Kidney (tissue), 14 donors: ENCODE measurements around the gene TPP1. TPM values are rescaled to one million over a fixed set of nuclear protein-coding genes. Genes with fewer than 3 reads are reported as not detected.

Experiments
- DNase-seq, 5 donors: peaks; one replicate each; pipeline ENCODE4 v3.0.0-alpha.2; 2013 to 2020
- FAIRE-seq: peaks from 2 replicates; lab custom pipeline; 2012; peaks lifted over from hg19 to GRCh38; lab: Jason Lieb, UNC
- H3K27ac ChIP-seq, 2 donors: one replicate each; pipeline ENCODE4 v1.7.0; 2013; ENCODE audit warnings: low read depth in 2 of 2, low read length in 2 of 2, inconsistent platforms in 1 of 2
- H3K27me3 ChIP-seq: one replicate; pipeline ENCODE4 v1.7.1; 2013; ENCODE audit warnings: low read length, inconsistent platforms; ENCODE audit not compliant: control insufficient read depth, insufficient read depth
- H3K36me3 ChIP-seq, 3 donors: one replicate each; pipeline versions ENCODE4 v1.7.0 to v1.7.1; 2013; ENCODE audit warnings: low read length in 3 of 3, control low read depth in 1 of 3, inconsistent platforms in 1 of 3; ENCODE audit not compliant: insufficient read depth in 3 of 3, control insufficient read depth in 2 of 3
- H3K4me1 ChIP-seq, 3 donors: one replicate each; pipeline versions ENCODE4 v1.7.0 to v1.7.1; 2013; ENCODE audit warnings: low read length in 3 of 3, inconsistent platforms in 1 of 3, low read depth in 1 of 3; ENCODE audit not compliant: control insufficient read depth in 2 of 3, insufficient read depth in 2 of 3
- H3K4me3 ChIP-seq, 3 donors: one replicate each; pipeline versions ENCODE4 v1.7.0 to v1.8.1; 2013; ENCODE audit warnings: low read length in 3 of 3, control low read depth in 1 of 3, inconsistent platforms in 1 of 3
- H3K9ac ChIP-seq, 3 donors: one replicate each; pipeline versions ENCODE4 v1.7.0 to v1.7.1; 2013; ENCODE audit warnings: low read length in 3 of 3, control low read depth in 1 of 3, inconsistent platforms in 1 of 3
- H3K9me3 ChIP-seq, 3 donors: one replicate each; pipeline versions ENCODE4 v1.7.0 to v1.7.1; 2013; ENCODE audit warnings: low read length in 3 of 3, control low read depth in 1 of 3, inconsistent platforms in 1 of 3; ENCODE audit not compliant: control insufficient read depth in 2 of 3, insufficient read depth in 1 of 3
- CTCF ChIP-seq: IDR thresholded peaks from 3 replicates; pipeline ENCODE4 v1.5.1; 2012; ENCODE audit warnings: mild to moderate bottlenecking, moderate library complexity, borderline replicate concordance; ENCODE audit not compliant: insufficient read depth; ENCODE audit errors: extremely low read depth
- intact Hi-C: fragments of 100-400 bp; cut with DNase I; formaldehyde crosslinking; loops from one replicate; pipeline ENCODE4 v1.11.1; 2022
- polyA plus RNA-seq: library from polyadenylated mRNA; stranded (reverse); fragments of 350-450 nt; fragmentation: Illumina TruSeq; extraction: RNeasy Lipid Tissue Mini Kit (QIAGEN cat#74804); gene quantifications from one replicate; pipeline ENCODE4 v1.2.3, GENCODE V29; 2014; ENCODE audit warnings: low read depth, low replicate concordance; ENCODE audit not compliant: insufficient read depth
- total RNA-seq: library from RNA; stranded (reverse); fragmentation: NEBNext Ultra II Directional; extraction: Animal tissue kit (Norgen Biotek cat#: 25700); gene quantifications from one replicate; pipeline ENCODE4 v1.2.1, GENCODE V29; 2021
- donor health status: control.
- donor health status: control.
- donor health status: control.
- donor health status: control.
- donor health status: control.
- donor health status: DM: yes; HTN: yes; CAD: no.
- donor health status: Normal renal cell carcinoma (clear cell type).

The TPP1 gene
- total and polyA plus RNA-seq, 2 donors from 2014 or later: 84.2 to 115 TPM

DNA sequence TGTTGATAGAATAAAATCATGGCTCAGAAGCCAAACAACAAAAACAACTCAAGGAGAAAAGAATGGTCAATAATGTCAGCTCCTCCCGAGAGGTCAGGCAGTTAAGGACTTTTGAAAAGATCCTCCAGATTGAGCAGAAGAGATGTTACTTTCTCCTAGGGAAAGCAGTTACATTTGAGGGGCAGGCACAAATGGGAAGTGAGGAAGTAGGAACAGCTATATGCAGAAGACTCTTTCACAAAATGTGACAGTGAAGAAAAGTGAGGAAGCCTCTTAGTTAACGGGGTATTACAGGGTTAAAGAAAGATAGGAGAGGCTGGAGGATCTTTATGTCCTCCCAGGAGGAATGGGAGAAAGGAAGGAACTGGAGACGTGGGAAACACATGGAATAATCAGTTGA lies 33.0 kb upstream of the TPP1 start:
- DNase-seq (no peak), FAIRE-seq (no peak)
- Histone ChIP-seq H3K36me3 (no peaks in the 10 kb centered on the region), H3K9ac (no peak overlapping the region), H3K9me3 (no peaks in the 10 kb centered on the region), H3K27ac (no peak overlapping the region), H3K4me1 (peaks cover 0 to 7% (median 0%) of the 10 kb centered on the region in 3 donors), H3K4me3 (no peak overlapping the region), H3K27me3 (no peaks in the 10 kb centered on the region)
- TF ChIP-seq CTCF: no peak
- intact Hi-C loops: no loop called here

DNA sequence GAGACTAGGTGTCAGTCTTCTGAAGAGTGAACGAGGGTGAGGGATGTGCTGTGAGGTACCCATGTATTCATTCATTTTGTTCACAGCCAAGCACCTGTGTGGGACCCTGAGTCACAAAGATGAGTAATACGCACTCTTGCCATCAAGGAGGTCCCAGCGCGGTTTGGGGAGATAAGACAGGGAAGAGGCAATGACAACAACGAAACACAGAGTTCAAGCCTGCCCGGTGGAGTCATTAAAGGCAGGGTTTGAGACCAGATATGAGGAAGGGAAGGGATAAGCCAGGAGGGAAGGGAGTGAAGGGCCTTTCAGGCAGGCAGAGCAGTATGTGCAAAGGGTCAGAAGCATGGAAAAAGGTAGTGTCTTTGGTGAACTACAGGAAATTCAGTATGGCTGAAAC lies 31.8 kb upstream of the TPP1 start:
- H3K4me1 ChIP-seq: peaks cover 0 to 13% (median 0%) of the 10 kb centered on the region in 3 donors
- no peaks in the 10 kb centered on the region for H3K36me3 ChIP-seq
- no peak overlapping the region for H3K4me3 ChIP-seq
- H3K9ac ChIP-seq: no peak overlapping the region
- no peaks in the 10 kb centered on the region for H3K27me3 ChIP-seq
- H3K27ac ChIP-seq: no peak overlapping the region
- TF ChIP-seq CTCF: no peak
- H3K9me3 ChIP-seq: no peaks in the 10 kb centered on the region
- intact Hi-C loops: no loop called here
- FAIRE-seq: no peak
- no peak for DNase-seq

DNA sequence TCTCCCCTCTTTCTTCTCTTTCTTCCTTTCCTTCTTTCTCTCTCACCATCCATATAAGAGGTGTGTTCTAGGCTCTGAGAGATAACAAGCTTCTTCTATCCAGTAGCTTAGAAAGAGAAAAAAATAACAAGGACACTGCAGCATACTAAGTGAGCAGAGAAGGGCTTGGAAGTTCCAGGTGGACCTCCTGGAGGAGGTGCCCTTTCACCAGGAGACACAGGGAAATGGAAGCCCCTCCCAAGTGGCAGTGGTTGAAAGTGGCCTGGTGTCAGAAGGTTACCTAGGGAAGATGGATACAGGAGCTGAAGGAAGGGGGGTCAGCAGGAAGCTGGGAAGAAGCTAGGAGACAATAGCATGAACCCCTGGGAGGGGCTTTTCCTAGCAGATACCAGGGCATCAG lies 30.9 kb upstream of the TPP1 start:
- intact Hi-C loops: no loop called here
- no peak for FAIRE-seq

More for the DNA sequence above, 30.9 kb upstream of the TPP1 start:
- Histone ChIP-seq H3K9me3 (no peaks in the 10 kb centered on the region), H3K27ac (no peak overlapping the region), H3K4me3 (no peak overlapping the region), H3K27me3 (no peaks in the 10 kb centered on the region), H3K4me1 (peaks cover 0 to 18% (median 0%) of the 10 kb centered on the region in 3 donors), H3K36me3 (no peaks in the 10 kb centered on the region), H3K9ac (no peak overlapping the region)
- TF ChIP-seq CTCF: no peak
- DNase-seq: no peak
